ENCODE measurements around the gene SASH1. TPM values are rescaled to one million over a fixed set of nuclear protein-coding genes. Genes with fewer than 3 reads are reported as not detected.

The SASH1 gene
- total RNA-seq, 4 donors from 2014 or later: 142 to 214 (median 173) TPM

DNA sequence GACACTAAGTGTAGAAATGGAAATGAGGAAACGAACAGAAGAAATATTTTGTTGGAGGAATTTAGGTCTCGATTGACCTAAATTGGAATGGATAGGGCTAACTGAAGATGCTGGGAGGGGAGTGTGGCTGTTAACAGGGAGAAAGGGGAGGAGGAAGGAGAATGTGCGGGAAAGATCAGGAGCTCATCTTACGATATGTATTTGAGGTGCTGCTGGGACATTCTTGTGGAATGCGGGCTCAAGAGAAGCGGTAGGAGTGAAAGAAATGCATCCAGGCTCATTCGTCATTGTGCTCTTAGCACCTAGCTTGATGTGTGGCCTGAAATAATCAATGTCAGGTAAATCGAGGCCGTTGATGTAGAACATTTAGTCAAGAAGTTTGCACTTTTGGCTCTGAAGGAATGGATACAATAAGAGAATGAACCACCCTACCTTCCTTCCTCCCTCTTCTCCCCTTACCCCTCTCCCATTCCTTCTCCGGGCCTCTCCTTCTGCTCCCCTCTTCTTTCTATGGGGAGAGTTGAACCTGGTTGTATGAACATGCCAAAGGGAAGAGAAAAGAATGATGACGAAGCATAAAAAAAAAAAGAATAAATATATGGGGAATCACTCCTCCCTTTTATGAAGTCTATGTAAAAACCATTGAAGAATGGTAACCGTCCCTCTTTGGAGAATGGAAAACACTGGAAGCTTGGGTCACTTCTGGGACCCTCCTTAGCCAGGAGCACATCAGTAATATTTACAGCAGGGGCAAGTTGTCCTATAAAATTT lies 70.9 kb downstream of the SASH1 start:
- DNase-seq (ENCODE audit: low spot score) (no peak), ATAC-seq (ENCODE audit: low FRiP score) (no peak)
- TF ChIP-seq, protein P1, sequence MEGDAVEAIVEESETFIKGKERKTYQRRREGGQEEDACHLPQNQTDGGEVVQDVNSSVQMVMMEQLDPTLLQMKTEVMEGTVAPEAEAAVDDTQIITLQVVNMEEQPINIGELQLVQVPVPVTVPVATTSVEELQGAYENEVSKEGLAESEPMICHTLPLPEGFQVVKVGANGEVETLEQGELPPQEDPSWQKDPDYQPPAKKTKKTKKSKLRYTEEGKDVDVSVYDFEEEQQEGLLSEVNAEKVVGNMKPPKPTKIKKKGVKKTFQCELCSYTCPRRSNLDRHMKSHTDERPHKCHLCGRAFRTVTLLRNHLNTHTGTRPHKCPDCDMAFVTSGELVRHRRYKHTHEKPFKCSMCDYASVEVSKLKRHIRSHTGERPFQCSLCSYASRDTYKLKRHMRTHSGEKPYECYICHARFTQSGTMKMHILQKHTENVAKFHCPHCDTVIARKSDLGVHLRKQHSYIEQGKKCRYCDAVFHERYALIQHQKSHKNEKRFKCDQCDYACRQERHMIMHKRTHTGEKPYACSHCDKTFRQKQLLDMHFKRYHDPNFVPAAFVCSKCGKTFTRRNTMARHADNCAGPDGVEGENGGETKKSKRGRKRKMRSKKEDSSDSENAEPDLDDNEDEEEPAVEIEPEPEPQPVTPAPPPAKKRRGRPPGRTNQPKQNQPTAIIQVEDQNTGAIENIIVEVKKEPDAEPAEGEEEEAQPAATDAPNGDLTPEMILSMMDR (IDR thresholded peaks at IDR 0.05): no peak

DNA sequence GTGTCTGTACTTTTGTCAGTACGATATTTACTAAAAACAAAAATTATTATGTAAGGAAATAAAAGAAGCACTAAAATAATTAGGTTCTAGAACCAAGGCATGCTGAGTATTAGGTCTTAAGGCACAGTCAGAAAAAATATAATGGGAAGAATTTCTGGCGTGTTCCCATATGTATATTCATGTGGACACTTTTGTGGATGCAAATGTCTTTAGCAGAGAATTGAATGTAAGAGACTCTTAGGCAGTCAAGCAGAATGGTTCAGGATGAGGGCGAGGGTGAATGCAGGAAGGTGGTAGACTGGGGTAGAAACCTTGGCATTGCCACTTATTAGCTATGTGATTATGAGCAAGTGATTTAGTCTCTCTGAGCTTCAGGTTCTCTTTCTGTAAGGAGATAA lies 71.5 kb downstream of the SASH1 start:
- no peak for ATAC-seq (ENCODE audit: low FRiP score)
- TF ChIP-seq, protein P1 (IDR thresholded peaks at IDR 0.05): no peak
- no peak for DNase-seq (ENCODE audit: low spot score)

DNA sequence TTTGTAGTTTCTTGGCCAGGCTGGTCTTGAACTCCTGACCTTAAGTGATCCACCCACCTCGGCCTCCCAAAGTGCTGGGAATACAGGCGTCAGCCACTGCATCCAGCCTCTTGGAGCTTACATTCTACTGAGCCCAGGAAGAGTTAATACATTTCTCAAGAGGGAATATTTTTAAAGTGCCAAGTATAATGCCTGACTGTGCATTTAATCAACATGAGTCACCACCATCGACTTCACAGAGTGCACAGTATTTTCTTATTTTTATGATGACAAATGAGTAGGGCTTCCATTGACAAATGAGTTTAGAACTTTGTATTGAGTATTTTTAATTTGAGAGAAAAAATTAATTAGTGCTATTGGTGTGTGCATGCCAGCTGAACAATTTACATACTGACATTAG lies 72.2 kb downstream of the SASH1 start:
- ATAC-seq (ENCODE audit: low FRiP score): peak; percentile 84

DNA sequence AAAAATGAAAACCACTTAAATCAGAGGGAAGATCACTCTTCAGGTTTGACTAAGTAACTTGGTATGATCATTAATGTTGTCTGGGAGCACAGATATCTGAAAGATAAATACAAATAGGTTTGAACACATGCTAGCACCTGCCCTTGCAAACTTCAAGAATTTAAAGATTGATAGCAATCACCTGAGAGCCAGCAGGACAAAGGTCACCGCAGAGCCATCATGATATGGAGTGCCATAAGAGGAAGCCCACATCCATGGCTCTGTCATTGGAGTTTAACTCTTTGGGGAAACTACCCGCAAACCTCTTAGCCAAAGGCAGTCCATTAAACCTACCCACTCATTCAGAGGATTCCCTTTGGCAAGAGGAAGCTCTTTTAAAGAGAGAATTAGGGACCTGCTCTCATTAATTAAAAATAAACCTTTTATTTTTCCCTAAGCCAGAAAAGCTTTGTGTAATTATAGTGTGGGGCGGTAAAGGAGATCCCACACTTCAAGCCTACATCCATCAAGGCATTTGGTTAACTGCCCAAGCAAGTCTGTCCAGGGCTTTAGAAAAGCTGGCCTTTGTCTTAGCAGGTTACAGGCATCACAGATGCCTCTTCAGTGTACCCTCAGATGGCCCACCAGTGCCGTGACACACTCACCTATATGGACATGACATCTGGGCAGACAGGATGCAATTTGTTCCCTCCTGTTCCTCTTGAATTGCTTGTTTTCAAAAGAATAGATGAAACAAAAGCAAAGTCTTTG lies 73.0 kb downstream of the SASH1 start:
- ATAC-seq (ENCODE audit: low FRiP score) (no peak), DNase-seq (ENCODE audit: low spot score) (no peak)
- TF ChIP-seq, protein P1 (IDR thresholded peaks at IDR 0.05): no peak

More for the DNA sequence above, 72.2 kb downstream of the SASH1 start:
- DNase-seq (ENCODE audit: low spot score): no peak
- TF ChIP-seq, protein P1 (IDR thresholded peaks at IDR 0.05): no peak

DNA sequence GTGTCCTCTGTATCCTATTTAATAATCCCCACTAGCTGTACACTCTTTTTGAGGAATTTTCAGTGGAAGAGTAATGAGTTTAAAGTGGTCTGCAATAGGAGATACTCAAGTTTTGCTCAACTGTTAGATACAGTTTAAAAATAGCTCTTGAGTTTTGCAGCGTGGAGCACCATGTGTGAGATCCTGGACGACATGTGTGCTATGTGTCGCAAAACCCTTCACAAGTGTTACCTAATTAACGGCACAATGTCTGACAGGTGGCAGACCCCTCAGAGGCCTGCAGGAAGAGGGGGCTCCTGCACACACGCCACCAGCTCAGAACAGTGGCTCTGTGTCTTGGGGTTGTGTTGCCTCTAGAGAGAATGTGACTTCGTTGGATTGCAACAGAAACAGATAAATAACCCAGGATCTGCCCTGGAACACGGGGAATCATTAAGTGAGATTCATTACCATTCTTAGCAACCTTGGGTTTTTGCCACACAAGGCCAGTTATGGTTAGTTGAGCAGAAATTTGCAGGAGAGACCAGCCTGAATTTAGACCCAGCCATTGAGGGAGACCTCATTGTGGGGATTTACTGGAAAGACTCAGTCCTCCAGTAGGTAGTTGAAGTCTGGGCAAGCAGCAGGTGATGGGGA lies 73.8 kb downstream of the SASH1 start:
- DNase-seq (ENCODE audit: low spot score) (no peak), ATAC-seq (ENCODE audit: low FRiP score) (no peak)
- TF ChIP-seq, protein P1 (IDR thresholded peaks at IDR 0.05): no peak

DNA sequence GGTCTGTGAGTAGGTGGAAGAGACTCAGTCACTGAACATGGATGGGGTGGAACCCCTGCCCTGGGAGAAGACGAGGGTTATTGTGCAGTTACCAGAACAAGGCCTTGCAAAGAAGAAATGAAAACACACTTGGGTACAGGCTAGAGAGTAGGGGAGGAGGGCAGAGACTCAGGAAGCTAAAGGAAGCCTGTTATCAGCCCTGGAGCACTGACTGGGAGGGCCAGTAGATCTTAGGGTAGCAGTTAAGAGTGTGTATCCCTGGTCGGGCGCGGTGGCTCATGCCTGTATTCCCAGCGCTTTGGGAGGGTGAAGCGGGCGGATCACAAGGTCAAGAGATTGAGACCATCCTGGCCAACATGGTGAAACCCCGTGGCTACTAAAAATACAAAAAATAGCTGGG lies 74.4 kb downstream of the SASH1 start:
- no peak for DNase-seq (ENCODE audit: low spot score)
- TF ChIP-seq, protein P1 (IDR thresholded peaks at IDR 0.05): no peak
- ATAC-seq (ENCODE audit: low FRiP score): no peak
